Measurements from ENCODE around the gene RIMS4.
"Not testable (repeated sequence)": the region's sequence is repeated elsewhere in the genome, so short reads cannot be mapped to it uniquely, and the experiment has no call there.

RIMS4 gene

GRCh38 chr20:44827401-44827800 lies 17.1 kb upstream of the RIMS4 start:
- H3K36me3 ChIP-seq (ENCODE audit: insufficient read depth): no peaks in the 10 kb centered on the region
- no peak overlapping the region for H3K27ac ChIP-seq
- H3K4me2 ChIP-seq: no peak overlapping the region
- H3K79me2 ChIP-seq (ENCODE audit: insufficient read depth, low read depth): no peaks in the 10 kb centered on the region
- no peak overlapping the region for H3K9ac ChIP-seq
- H3K4me3 ChIP-seq (IDR thresholded peaks at IDR 0.05; ENCODE audit: insufficient read depth, low read depth, low read length): no peak overlapping the region
- no peaks in the 10 kb centered on the region for H4K20me1 ChIP-seq (ENCODE audit: insufficient read depth)
- no peak overlapping the region for H2AFZ ChIP-seq (ENCODE audit: low read depth)
- H3K27me3 ChIP-seq (ENCODE audit: insufficient read depth, low read depth): no peaks in the 10 kb centered on the region
- no peak for TF ChIP-seq CTCF (conservative IDR thresholded peaks at IDR 0.05; ENCODE audit: low read depth, low read length)
- no peaks in the 10 kb centered on the region for H3K4me1 ChIP-seq (ENCODE audit: low read depth, poor library complexity, severe bottlenecking)

GRCh38 chr20:44821576-44821975 lies 11.2 kb upstream of the RIMS4 start:
- not testable (repeated sequence) for H3K4me3 ChIP-seq (IDR thresholded peaks at IDR 0.05; ENCODE audit: insufficient read depth, low read depth, low read length); H3K36me3 ChIP-seq (ENCODE audit: insufficient read depth); H4K20me1 ChIP-seq (ENCODE audit: insufficient read depth); H2AFZ ChIP-seq (ENCODE audit: low read depth); H3K4me1 ChIP-seq (ENCODE audit: low read depth, poor library complexity, severe bottlenecking); H3K4me2 ChIP-seq; H3K27me3 ChIP-seq (ENCODE audit: insufficient read depth, low read depth); H3K27ac ChIP-seq; H3K79me2 ChIP-seq (ENCODE audit: insufficient read depth, low read depth); H3K9ac ChIP-seq

GRCh38 chr20:44819936-44820335 lies 9.6 kb upstream of the RIMS4 start:
- Histone ChIP-seq H3K9ac (no peak overlapping the region), H3K27ac (no peak overlapping the region), H3K27me3 (ENCODE audit: insufficient read depth, low read depth) (no peaks in the 10 kb centered on the region), H4K20me1 (ENCODE audit: insufficient read depth) (no peaks in the 10 kb centered on the region), H3K79me2 (ENCODE audit: insufficient read depth, low read depth) (no peaks in the 10 kb centered on the region), H2AFZ (ENCODE audit: low read depth) (no peak overlapping the region; the same call in 1 of the 2 replicates), H3K36me3 (ENCODE audit: insufficient read depth) (no peaks in the 10 kb centered on the region), H3K4me1 (ENCODE audit: low read depth, poor library complexity, severe bottlenecking) (no peaks in the 10 kb centered on the region), H3K4me3 (IDR thresholded peaks at IDR 0.05; ENCODE audit: insufficient read depth, low read depth, low read length) (no peak overlapping the region), H3K4me2 (no peak overlapping the region)
- TF ChIP-seq CTCF (conservative IDR thresholded peaks at IDR 0.05; ENCODE audit: low read depth, low read length): no peak

- Histone ChIP-seq H3K27me3 (ENCODE audit: insufficient read depth, low read depth) (no peaks in the 10 kb centered on the region), H4K20me1 (ENCODE audit: insufficient read depth) (no peaks in the 10 kb centered on the region), H3K27ac (no peak overlapping the region), H3K4me3 (IDR thresholded peaks at IDR 0.05; ENCODE audit: insufficient read depth, low read depth, low read length) (no peak overlapping the region), H3K36me3 (ENCODE audit: insufficient read depth) (no peaks in the 10 kb centered on the region), H2AFZ (ENCODE audit: low read depth) (no peak overlapping the region), H3K4me1 (ENCODE audit: low read depth, poor library complexity, severe bottlenecking) (no peaks in the 10 kb centered on the region), H3K79me2 (ENCODE audit: insufficient read depth, low read depth) (no peaks in the 10 kb centered on the region), H3K9ac (no peak overlapping the region), H3K4me2 (no peak overlapping the region)
- TF ChIP-seq CTCF (conservative IDR thresholded peaks at IDR 0.05; ENCODE audit: low read depth, low read length): no peak
Observed at GRCh38 chr20:44817143-44817910, 7.0 kb upstream of the RIMS4 start.

- Histone ChIP-seq H3K4me1 (ENCODE audit: low read depth, poor library complexity, severe bottlenecking) (no peaks in the 10 kb centered on the region), H4K20me1 (ENCODE audit: insufficient read depth) (no peaks in the 10 kb centered on the region), H3K4me2 (no peak overlapping the region), H2AFZ (ENCODE audit: low read depth) (no peak overlapping the region), H3K4me3 (IDR thresholded peaks at IDR 0.05; ENCODE audit: insufficient read depth, low read depth, low read length) (no peak overlapping the region), H3K9ac (no peak overlapping the region), H3K27ac (no peak overlapping the region), H3K79me2 (ENCODE audit: insufficient read depth, low read depth) (no peaks in the 10 kb centered on the region), H3K27me3 (ENCODE audit: insufficient read depth, low read depth) (no peaks in the 10 kb centered on the region), H3K36me3 (ENCODE audit: insufficient read depth) (no peaks in the 10 kb centered on the region)
- no peak for TF ChIP-seq CTCF (conservative IDR thresholded peaks at IDR 0.05; ENCODE audit: low read depth, low read length)
Observed at GRCh38 chr20:44814937-44815336, 4.6 kb upstream of the RIMS4 start.
